ENCODE data around the gene C8B.

C8B gene

DNA sequence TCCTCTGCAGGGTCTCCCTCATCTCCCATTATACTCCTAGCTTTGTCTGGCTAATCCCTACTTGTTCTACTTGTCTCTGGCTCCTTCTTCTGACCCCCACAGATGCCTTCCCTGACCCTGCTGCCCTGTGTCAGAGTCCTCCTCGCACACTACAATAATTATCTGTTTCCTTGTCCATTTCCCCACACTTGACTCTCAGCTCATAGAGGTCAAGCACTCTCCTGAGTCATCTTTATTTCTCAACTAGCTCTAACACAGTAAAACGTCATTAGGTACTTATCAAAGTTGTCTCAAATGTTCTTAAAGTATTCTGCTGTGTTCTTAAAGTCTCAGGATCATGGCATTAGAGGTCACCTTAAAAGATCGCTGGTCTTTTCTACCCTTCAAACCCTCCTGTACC lies 64.1 kb downstream of the C8B start:
- no peak for DNase-seq (ENCODE audit: low read depth in 2 of 2)

- DNase-seq (ENCODE audit: low read depth in 2 of 2): no peak
Measured at GRCh38 chr1:56898879-56899278, 66.9 kb downstream of the C8B start.

DNA sequence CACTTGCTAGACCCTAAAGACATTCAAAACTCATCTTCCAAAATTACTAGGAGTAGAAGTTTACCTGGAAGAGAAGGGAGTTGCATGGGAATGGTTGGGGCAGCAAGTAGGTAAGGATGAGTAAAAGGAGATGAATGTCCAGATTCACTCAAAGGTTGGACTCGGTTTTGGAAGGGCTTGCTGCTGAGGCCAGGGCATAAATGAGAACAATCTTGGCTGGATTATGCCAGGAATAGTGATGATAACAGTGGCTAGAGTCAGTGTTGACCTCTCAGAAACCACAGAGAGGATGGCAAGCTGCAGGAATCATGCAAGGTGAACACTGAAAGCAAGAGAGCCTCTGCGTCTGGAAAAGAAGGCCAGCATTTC lies 67.8 kb downstream of the C8B start:
- no peak for DNase-seq (ENCODE audit: low read depth in 2 of 2)

DNA sequence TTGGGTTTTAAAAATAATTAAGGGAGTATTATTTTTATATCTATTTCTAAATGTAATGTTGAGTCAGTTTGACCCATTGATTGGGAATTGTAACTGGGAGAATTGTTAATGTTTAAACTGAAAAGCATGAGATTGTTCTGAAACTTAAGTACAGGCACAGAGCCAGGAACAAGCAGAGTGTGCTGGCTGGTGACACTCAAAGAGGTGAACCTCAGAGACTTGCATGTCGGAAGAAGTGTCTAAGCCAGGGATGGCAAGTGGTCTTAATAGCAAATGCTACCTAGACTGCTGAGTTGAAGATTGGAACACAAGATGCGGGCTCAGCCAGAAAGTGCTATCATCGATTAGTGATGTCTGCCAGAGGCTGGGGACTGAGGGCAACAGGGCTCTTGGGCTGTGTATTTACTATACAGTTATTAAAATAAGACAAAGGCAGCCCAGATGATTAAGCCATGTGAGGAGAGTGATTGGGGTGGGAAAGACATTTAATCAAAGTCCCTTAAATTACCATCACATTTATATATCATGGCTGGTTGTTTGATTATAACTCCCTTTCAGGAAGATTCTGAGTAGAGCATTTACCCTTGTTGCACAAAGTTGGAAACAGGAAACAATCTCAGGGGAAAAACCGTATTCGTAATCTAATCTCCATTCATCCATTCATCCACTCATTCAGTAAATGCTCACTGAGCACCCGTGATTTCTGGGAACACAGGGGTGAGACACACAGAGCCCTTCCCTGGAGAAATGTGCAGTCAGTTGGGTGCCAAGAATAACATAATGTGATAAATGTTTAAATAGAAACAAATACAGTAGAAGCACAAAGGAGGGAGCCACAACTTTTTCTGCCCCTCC lies 68.4 kb downstream of the C8B start:
- DNase-seq (ENCODE audit: low read depth in 2 of 2): no peak

- DNase-seq (ENCODE audit: low read depth in 2 of 2): no peak
Measured at GRCh38 chr1:56894014-56894413, 71.8 kb downstream of the C8B start.

DNA sequence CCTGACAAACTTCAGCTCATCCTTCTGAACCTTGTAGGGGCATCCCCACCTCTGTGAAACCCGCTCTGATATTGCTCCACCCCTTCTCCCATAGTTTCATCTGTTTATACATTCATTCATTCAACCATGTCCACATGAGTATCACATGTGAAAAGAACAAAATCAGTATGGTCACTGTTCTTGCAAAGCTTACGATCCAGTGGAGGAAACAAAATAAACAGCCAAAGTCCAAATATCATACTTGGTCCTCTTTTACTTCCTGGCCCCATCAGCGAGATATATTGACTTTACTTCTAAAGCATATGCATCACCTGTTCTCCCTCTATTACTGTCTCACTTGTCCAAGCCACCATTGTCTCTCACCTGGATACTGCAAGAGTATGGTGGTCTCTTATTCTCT lies 75.6 kb downstream of the C8B start:
- no peak for DNase-seq (ENCODE audit: low read depth in 2 of 2)

- DNase-seq (ENCODE audit: low read depth in 2 of 2): no peak
Measured at GRCh38 chr1:56881417-56881816, 84.4 kb downstream of the C8B start.

DNA sequence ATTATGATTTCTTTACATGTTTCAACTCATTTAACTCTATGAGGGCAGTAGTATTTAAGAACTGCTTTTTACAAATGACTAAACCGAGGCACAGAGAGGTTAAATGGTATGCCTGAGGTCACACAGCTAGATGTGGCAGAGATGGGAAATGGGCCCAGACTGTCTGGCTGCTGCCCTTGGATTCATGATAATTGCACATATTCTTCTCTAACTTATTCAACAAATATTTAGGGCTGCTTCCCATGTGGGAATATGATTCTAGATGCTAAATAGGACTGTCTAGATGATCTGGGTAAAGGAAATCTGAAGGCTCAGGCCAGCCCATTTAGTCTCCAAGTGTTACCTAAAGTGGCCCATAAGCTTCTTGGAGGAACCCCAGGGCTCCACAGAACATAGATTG lies 85.0 kb downstream of the C8B start:
- DNase-seq (ENCODE audit: low read depth in 2 of 2): no peak
